GM23248 (cell line): ENCODE measurements around the gene POGLUT2. TPM values are rescaled to one million over a fixed set of nuclear protein-coding genes. Genes with fewer than 3 reads are reported as not detected.

ENCODE experiments used
- DNase-seq: peaks from one replicate; pipeline ENCODE4 v3.0.0-alpha.2; 2015
- H2AFZ ChIP-seq: fragments of 200-600 bp; sonication (generic); 2 replicates; pipeline ENCODE4 v1.6.1; 2016; ENCODE audit warnings: antibody characterized with exemption
- H3F3A ChIP-seq: fragments of 200-600 bp; sonication (generic); 2 replicates; pipeline ENCODE4 v1.6.1; 2016; ENCODE audit warnings: mild to moderate bottlenecking, antibody characterized with exemption, mixed run types; ENCODE audit not compliant: insufficient read depth
- H3K27ac ChIP-seq: fragments of 200-600 bp; sonication (generic); 2 replicates; pipeline ENCODE4 v1.5.1; 2016; ENCODE audit warnings: mild to moderate bottlenecking
- H3K27me3 ChIP-seq: fragments of 200-600 bp; sonication (generic); replicated peaks from 2 replicates; pipeline ENCODE4 v1.6.1; 2016; ENCODE audit warnings: mild to moderate bottlenecking; ENCODE audit not compliant: insufficient read depth
- H3K36me3 ChIP-seq: fragments of 200-600 bp; sonication (generic); 2 replicates; pipeline ENCODE4 v1.6.1; 2016; ENCODE audit warnings: low read depth, mild to moderate bottlenecking
- H3K4me1 ChIP-seq: fragments of 200-600 bp; sonication (generic); 2 replicates; pipeline ENCODE4 v1.6.1; 2016; ENCODE audit warnings: mild to moderate bottlenecking; ENCODE audit not compliant: insufficient read depth
- H3K4me2 ChIP-seq: fragments of 200-600 bp; sonication (generic); one replicate; pipeline ENCODE4 v1.6.1; 2016; ENCODE audit warnings: mild to moderate bottlenecking; ENCODE audit not compliant: unreplicated experiment
- H3K4me3 ChIP-seq: fragments of 200-600 bp; sonication (generic); 2 replicates; pipeline ENCODE4 v1.5.1; 2016; ENCODE audit warnings: mild to moderate bottlenecking
- H3K79me2 ChIP-seq: fragments of 200-600 bp; sonication (generic); 2 replicates; pipeline ENCODE4 v1.6.1; 2016; ENCODE audit warnings: mild to moderate bottlenecking; ENCODE audit not compliant: insufficient read depth
- H3K9ac ChIP-seq: fragments of 200-600 bp; sonication (generic); 2 replicates; pipeline ENCODE4 v1.6.1; 2016; ENCODE audit warnings: mild to moderate bottlenecking
- H3K9me2 ChIP-seq: fragments of 200-600 bp; sonication (generic); 2 replicates; pipeline ENCODE4 v1.6.1; 2016; ENCODE audit warnings: mixed run types, mild to moderate bottlenecking, moderate library complexity; ENCODE audit not compliant: insufficient read depth
- H3K9me3 ChIP-seq: fragments of 200-600 bp; sonication (generic); one replicate; pipeline ENCODE4 v1.6.1; 2017; ENCODE audit warnings: low read depth
- H4K20me1 ChIP-seq: fragments of 200-600 bp; sonication (generic); 2 replicates; pipeline ENCODE4 v1.6.0; 2016; ENCODE audit not compliant: insufficient read depth
- EZH2 ChIP-seq: fragments of 200-600 bp; sonication (generic); IDR thresholded peaks from 2 replicates; pipeline ENCODE4 v1.6.1; 2018; ENCODE audit warnings: antibody characterized with exemption, mild to moderate bottlenecking; ENCODE audit not compliant: insufficient read depth, poor library complexity, severe bottlenecking
- EZH2phosphoT487 ChIP-seq: fragments of 200-600 bp; sonication (generic); IDR thresholded peaks from 2 replicates; pipeline ENCODE4 v1.6.1; 2018; ENCODE audit warnings: antibody characterized with exemption, moderate library complexity, mild to moderate bottlenecking, low read depth; ENCODE audit not compliant: insufficient read depth
- WGBS, 2 experiments: methylation state at CpG; one replicate each; pipeline ENCODE4 v1.1.6; 2015 to 2017; ENCODE audit warnings: low lambda C conversion rate in 2 of 2, low coverage in 1 of 2; ENCODE audit errors: missing lambda C conversion rate in 2 of 2; 5-methylcytosine and 5-hydroxymethylcytosine counted together
- in situ Hi-C: fragments of 300-500 bp; cut with MboI; formaldehyde crosslinking; loops from 2 replicates; pipeline ENCODE4 v1.15.0; 2020
- polyA plus RNA-seq: library from polyadenylated mRNA; unstranded; fragments of >200 nt; fragmentation: Nextera tagmentation; extraction: Ambion mirVana; gene quantifications from 2 replicates; pipeline ENCODE4 v1.2.1, GENCODE V29; 2016
- total RNA-seq: library from RNA; depleted of rRNA; stranded (reverse); fragments of >200 nt; shearing (Covaris generic); gene quantifications from 2 replicates; pipeline ENCODE4 v1.2.3, GENCODE V29; 2014

Gene POGLUT2
- total and polyA plus RNA-seq, 2 experiments from 2014 or later: 26.0 to 27.7 TPM

- DNase-seq: no peak
- peaks cover 13% of the 10 kb centered on the region for H3K36me3 ChIP-seq
These were observed 28.3 kb downstream of the POGLUT2 start for GRCh38 chr13:102770435-102770834.

GRCh38 chr13:102769679-102770078 lies 29.1 kb downstream of the POGLUT2 start:
- no peak overlapping the region for H3K4me2 ChIP-seq
- no peak overlapping the region for H2AFZ ChIP-seq
- peaks cover 42% of the 10 kb centered on the region for H3K79me2 ChIP-seq
- no peaks in the 10 kb centered on the region for H3K9me3 ChIP-seq
- in situ Hi-C loops: no loop called here
- H3K4me1 ChIP-seq: 0 out of 2 replicates have a peak, but pooled peaks cover 4% of the 10 kb centered on the region
- no peak for DNase-seq
- no peaks in the 10 kb centered on the region for H3K27me3 ChIP-seq
- H3K36me3 ChIP-seq: peaks cover 13% of the 10 kb centered on the region
- WGBS, 2 experiments: 73 to 75% methylated on average over 4 of the region's 4 CpGs
- no peaks in the 10 kb centered on the region for H4K20me1 ChIP-seq
- TF ChIP-seq EZH2 (no peak), EZH2phosphoT487 (no peak)
- H3K9me2 ChIP-seq: no peaks in the 10 kb centered on the region
- no peak overlapping the region for H3K27ac ChIP-seq
- H3F3A ChIP-seq: 0 out of 2 replicates have a peak, but pooled peaks cover 1% of the 10 kb centered on the region
- no peak overlapping the region for H3K4me3 ChIP-seq
- no peak overlapping the region for H3K9ac ChIP-seq

More at GRCh38 chr13:102770435-102770834, 28.3 kb downstream of the POGLUT2 start:
- H3K9me2 ChIP-seq: no peaks in the 10 kb centered on the region
- H4K20me1 ChIP-seq: no peaks in the 10 kb centered on the region
- in situ Hi-C loops: no loop called here
- H3K9me3 ChIP-seq: no peaks in the 10 kb centered on the region
- peaks cover 42% of the 10 kb centered on the region for H3K79me2 ChIP-seq
- no peak overlapping the region for H3K9ac ChIP-seq
- 70 to 77% methylated on average over 2 of the region's 2 CpGs for WGBS, 2 experiments
- no peaks in the 10 kb centered on the region for H3K27me3 ChIP-seq
- H3K4me2 ChIP-seq: no peak overlapping the region
- 0 out of 2 replicates have a peak, but pooled peaks cover 3% of the 10 kb centered on the region for H3F3A ChIP-seq
- no peak overlapping the region for H3K27ac ChIP-seq
- H3K4me1 ChIP-seq: 0 out of 2 replicates have a peak, but pooled peaks cover 4% of the 10 kb centered on the region
- H2AFZ ChIP-seq: no peak overlapping the region
- no peak for TF ChIP-seq EZH2phosphoT487
- no peak for TF ChIP-seq EZH2
- H3K4me3 ChIP-seq: no peak overlapping the region

DNA sequence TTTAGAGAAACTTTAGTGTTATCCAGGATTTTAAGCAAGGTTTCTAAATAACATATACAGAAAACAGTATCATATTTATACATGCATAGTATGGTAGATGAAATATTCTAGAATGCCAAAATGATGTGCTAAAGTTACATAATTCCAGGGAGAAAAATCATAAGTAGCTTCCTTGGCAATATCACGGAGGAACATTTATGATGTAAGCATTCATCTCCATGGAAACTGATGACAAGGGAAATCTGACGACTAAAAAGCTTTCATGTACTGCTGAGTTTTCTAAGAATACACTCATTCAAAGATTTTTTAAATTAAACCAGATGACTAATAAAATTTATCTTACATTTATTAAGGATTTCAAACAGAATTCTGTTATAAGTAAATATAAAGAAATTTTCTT lies 29.9 kb downstream of the POGLUT2 start:
- H4K20me1 ChIP-seq: no peaks in the 10 kb centered on the region
- no peak overlapping the region for H2AFZ ChIP-seq
- no peaks in the 10 kb centered on the region for H3K9me3 ChIP-seq
- no peak overlapping the region for H3K4me3 ChIP-seq
- no peak overlapping the region for H3K9ac ChIP-seq
- TF ChIP-seq EZH2 (no peak), EZH2phosphoT487 (no peak)
- peaks cover 13% of the 10 kb centered on the region for H3K36me3 ChIP-seq
- WGBS, 2 experiments: 66 to 68% methylated on average over 2 of the region's 2 CpGs
- no peaks in the 10 kb centered on the region for H3K9me2 ChIP-seq
- H3K79me2 ChIP-seq: peaks cover 42% of the 10 kb centered on the region
- H3F3A ChIP-seq: no peaks in the 10 kb centered on the region
- no peaks in the 10 kb centered on the region for H3K27me3 ChIP-seq
- H3K4me1 ChIP-seq: 0 out of 2 replicates have a peak, but pooled peaks cover 4% of the 10 kb centered on the region
- DNase-seq: no peak
- in situ Hi-C loops: no loop called here
- no peak overlapping the region for H3K27ac ChIP-seq
- H3K4me2 ChIP-seq: no peak overlapping the region

DNA sequence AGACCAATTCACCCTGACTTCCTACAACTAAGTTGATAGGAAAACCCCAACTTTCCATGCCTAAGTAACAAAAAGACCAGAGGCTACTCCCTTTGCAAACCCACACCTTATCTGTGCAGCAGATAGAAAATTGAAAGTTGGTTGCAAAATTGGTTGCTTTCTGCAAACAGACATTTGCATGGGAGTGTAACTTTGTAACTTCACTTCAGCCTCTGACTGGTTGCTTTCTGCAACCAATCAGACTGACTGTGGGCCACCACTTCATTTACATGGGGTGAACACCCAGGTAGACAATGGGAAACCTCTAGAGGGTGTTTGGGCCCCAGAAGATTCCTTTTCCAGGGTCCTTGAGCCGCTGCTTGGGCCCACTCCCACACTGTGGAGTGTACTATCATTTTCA lies 35.0 kb downstream of the POGLUT2 start:
- 37 to 67% methylated on average over 1 of the region's 1 CpG for WGBS, 2 experiments
- no peak overlapping the region for H3K4me3 ChIP-seq
- H3K27ac ChIP-seq: no peak overlapping the region
- no peaks in the 10 kb centered on the region for H3K9me2 ChIP-seq
- no peaks in the 10 kb centered on the region for H3K27me3 ChIP-seq
- no peaks in the 10 kb centered on the region for H4K20me1 ChIP-seq
- no peak overlapping the region for H3K9ac ChIP-seq
- H2AFZ ChIP-seq: no peak overlapping the region
- H3K79me2 ChIP-seq: peaks cover 4% of the 10 kb centered on the region; the same call in 1 of the 2 replicates
- H3F3A ChIP-seq: no peaks in the 10 kb centered on the region
- H3K4me2 ChIP-seq: no peak overlapping the region
- no peak for DNase-seq
- in situ Hi-C loops: no loop called here
- H3K36me3 ChIP-seq: peaks cover 13% of the 10 kb centered on the region
- TF ChIP-seq EZH2 (no peak), EZH2phosphoT487 (no peak)
- H3K4me1 ChIP-seq: no peaks in the 10 kb centered on the region
- H3K9me3 ChIP-seq: no peaks in the 10 kb centered on the region
